HEK293 (cell line): Measurements from ENCODE around the gene PGP.

Source experiments
- CTCF ChIA-PET: fragments of 350-600 bp; formaldehyde crosslinking; extraction: SDS; loops from one replicate; lab custom pipeline; 2021; ENCODE audit warnings: antibody characterized with exemption; lab: Yijun Ruan, JAX
- POLR2A ChIA-PET: fragments of 300-600 bp; formaldehyde crosslinking; extraction: SDS; loops from one replicate; lab custom pipeline; 2020; ENCODE audit warnings: antibody characterized with exemption, inconsistent platforms; lab: Yijun Ruan, JAX
- H3K27ac ChIP-seq: fragments of 200-500 bp; sonication (Bioruptor generic); 2 replicates; pipeline ENCODE4 v1.5.1; 2014; ENCODE audit warnings: low read depth, low read length, control low read depth, inconsistent platforms; ENCODE audit errors: extremely low read depth
- H3K36me3 ChIP-seq, 2 experiments: fragments of 200-500 bp in 1 of 2; sonication (Bioruptor generic) in 1 of 2; 1 replicate in 1 of 2; 2 replicates in 1 of 2; pipeline ENCODE4 v1.5.1; 2014 to 2017; ENCODE audit warnings: inconsistent platforms in 2 of 2, low read length in 2 of 2; ENCODE audit not compliant: control insufficient read depth in 2 of 2, insufficient read depth in 1 of 2
- H3K4me1 ChIP-seq: fragments of 200-500 bp; sonication (Bioruptor generic); 2 replicates; pipeline ENCODE4 v1.5.1; 2014; ENCODE audit warnings: mild to moderate bottlenecking, low read length, inconsistent platforms; ENCODE audit not compliant: control insufficient read depth, insufficient read depth
- H3K4me3 ChIP-seq: 2 replicates; pipeline ENCODE4 v1.5.1; 2011; ENCODE audit warnings: low read depth, mild to moderate bottlenecking, control low read depth, low read length, moderate library complexity
- H3K9me3 ChIP-seq: fragments of 200-500 bp; sonication (Bioruptor generic); 2 replicates; pipeline ENCODE4 v1.5.1; 2014; ENCODE audit warnings: low read depth, low read length, inconsistent platforms; ENCODE audit not compliant: control insufficient read depth, insufficient read depth
- HOXD13 ChIP-seq: sonication (generic); formaldehyde crosslinking; IDR thresholded peaks from 2 replicates; pipeline ENCODE4 v1.8.0; 2022; ENCODE audit warnings: missing genetic modification reagents, borderline replicate concordance
- IKZF3 ChIP-seq: fragments of 450-650 bp; IDR thresholded peaks from 2 replicates; pipeline ENCODE4 v1.5.0; 2018; ENCODE audit warnings: missing biosample characterization, mild to moderate bottlenecking, missing genetic modification characterization, moderate library complexity
- INSM2 ChIP-seq: fragments of 450-650 bp; formaldehyde crosslinking; IDR thresholded peaks from 2 replicates; pipeline ENCODE4 v1.5.1; 2016; ENCODE audit warnings: missing biosample characterization, missing genetic modification characterization
- KLF1 ChIP-seq: fragments of 450-650 bp; formaldehyde crosslinking; IDR thresholded peaks from 2 replicates; pipeline ENCODE4 v1.5.1; 2016; ENCODE audit warnings: missing biosample characterization, missing genetic modification characterization
- KLF9 ChIP-seq: fragments of 450-650 bp; formaldehyde crosslinking; IDR thresholded peaks from 2 replicates; pipeline ENCODE4 v1.5.1; 2016; ENCODE audit warnings: missing biosample characterization, missing genetic modification characterization, low read depth
- MYNN ChIP-seq: fragments of 450-650 bp; formaldehyde crosslinking; IDR thresholded peaks from 2 replicates; pipeline ENCODE4 v1.5.1; 2016; ENCODE audit warnings: missing biosample characterization, missing genetic modification characterization, borderline replicate concordance
- SP2 ChIP-seq: fragments of 450-650 bp; formaldehyde crosslinking; IDR thresholded peaks from 2 replicates; pipeline ENCODE4 v1.5.1; 2016; ENCODE audit warnings: missing biosample characterization, missing genetic modification characterization
- ZBTB26 ChIP-seq: fragments of 450-650 bp; formaldehyde crosslinking; optimal IDR thresholded peaks from 2 replicates; pipeline ENCODE3; 2016; ENCODE audit warnings: missing biosample characterization, mild to moderate bottlenecking, missing genetic modification characterization
- ZNF10 ChIP-seq: fragments of 450-650 bp; formaldehyde crosslinking; IDR thresholded peaks from 2 replicates; pipeline ENCODE4 v1.5.1; 2017; ENCODE audit warnings: missing biosample characterization, missing genetic modification characterization
- ZNF184 ChIP-seq: fragments of 450-650 bp; IDR thresholded peaks from 2 replicates; pipeline ENCODE4 v1.5.1; 2018; ENCODE audit warnings: missing biosample characterization, mild to moderate bottlenecking, missing genetic modification characterization
- ZNF37A ChIP-seq: fragments of 450-650 bp; IDR thresholded peaks from 2 replicates; pipeline ENCODE4 v1.5.1; 2018; ENCODE audit warnings: missing biosample characterization, missing genetic modification characterization
- ZNF544 ChIP-seq: fragments of 450-650 bp; formaldehyde crosslinking; IDR thresholded peaks from 2 replicates; pipeline ENCODE4 v1.5.0; 2017; ENCODE audit warnings: missing biosample characterization, missing genetic modification characterization
- ZNF549 ChIP-seq: fragments of 450-650 bp; IDR thresholded peaks from 2 replicates; pipeline ENCODE4 v1.5.1; 2018; ENCODE audit warnings: missing biosample characterization, missing genetic modification characterization, mild to moderate bottlenecking, inconsistent platforms, moderate library complexity
- ZNF558 ChIP-seq: fragments of 450-650 bp; formaldehyde crosslinking; IDR thresholded peaks from 2 replicates; pipeline ENCODE4 v1.5.1; 2016; ENCODE audit warnings: missing biosample characterization, missing genetic modification characterization
- ZNF571 ChIP-seq: fragments of 450-650 bp; formaldehyde crosslinking; IDR thresholded peaks from 2 replicates; pipeline ENCODE4 v1.5.0; 2017; ENCODE audit warnings: missing biosample characterization, missing genetic modification characterization
- ZNF677 ChIP-seq: fragments of 450-650 bp; IDR thresholded peaks from 2 replicates; pipeline ENCODE4 v1.5.0; 2018; ENCODE audit warnings: missing biosample characterization, mild to moderate bottlenecking, missing genetic modification characterization, moderate library complexity
- ZNF776 ChIP-seq: fragments of 450-650 bp; formaldehyde crosslinking; IDR thresholded peaks from 2 replicates; pipeline ENCODE4 v1.5.0; 2017; ENCODE audit warnings: missing biosample characterization, missing genetic modification characterization, borderline replicate concordance
- ZNF777 ChIP-seq: fragments of 450-650 bp; formaldehyde crosslinking; IDR thresholded peaks from 2 replicates; pipeline ENCODE4 v1.5.1; 2017; ENCODE audit warnings: missing biosample characterization, missing genetic modification characterization, borderline replicate concordance
- ZNF792 ChIP-seq: fragments of 450-650 bp; formaldehyde crosslinking; IDR thresholded peaks from 2 replicates; pipeline ENCODE4 v1.5.1; 2016; ENCODE audit warnings: missing biosample characterization, missing genetic modification characterization
- ZSCAN16 ChIP-seq: fragments of 450-650 bp; formaldehyde crosslinking; IDR thresholded peaks from 2 replicates; pipeline ENCODE4 v1.5.1; 2016; ENCODE audit warnings: missing biosample characterization, missing genetic modification characterization
- TF ChIP-seq, protein P1 (sequence below): fragments of 450-650 bp; formaldehyde crosslinking; IDR thresholded peaks from 2 replicates; pipeline ENCODE4 v1.5.1; 2016; ENCODE audit warnings: missing biosample characterization, missing genetic modification characterization

PGP gene

DNA sequence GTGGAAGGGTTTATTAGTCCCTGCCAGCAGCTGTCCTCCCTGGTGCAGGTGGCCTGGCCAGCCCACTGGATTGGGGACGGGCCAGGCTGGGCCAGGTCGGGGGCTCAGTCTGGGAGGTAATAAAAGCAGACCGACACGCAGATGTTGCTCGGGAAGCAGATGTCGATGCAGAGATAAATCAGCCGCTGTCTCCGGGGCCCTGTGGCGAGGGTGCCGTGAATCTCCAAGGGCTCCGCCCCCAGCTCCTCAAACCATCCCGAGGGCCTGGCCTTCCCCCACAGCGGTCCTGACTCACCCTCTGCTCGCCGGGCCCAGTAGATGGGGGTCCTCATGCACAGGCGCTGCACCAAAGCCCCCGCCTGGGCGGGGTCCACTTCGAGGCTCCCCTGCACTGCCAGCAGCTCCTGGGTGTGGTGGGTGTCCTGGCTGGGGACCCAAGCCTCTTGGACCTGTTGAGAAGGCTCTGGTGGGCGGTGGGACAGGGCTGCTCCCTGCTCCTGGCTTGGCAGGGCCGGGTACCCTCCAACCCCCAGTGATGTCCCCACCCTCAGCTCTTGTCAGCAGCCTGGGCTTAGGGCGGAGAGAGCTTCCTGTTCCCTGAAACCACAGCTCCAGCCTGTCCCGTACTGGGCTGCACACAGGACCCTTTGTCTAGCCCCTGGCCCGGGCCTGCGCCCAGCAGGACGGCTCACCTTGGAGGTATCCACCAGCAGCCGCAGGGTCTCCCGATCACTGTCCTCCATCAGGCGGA is 5.2 kb downstream of the PGP start:
- TF ChIP-seq INSM2 (no peak), IKZF3 (tag by site-specific recombination) (no peak), ZNF549 (tag by site-specific recombination) (no peak), SP2 (tag by site-specific recombination) (0 out of 2 replicates have a peak, but pooled peaks have one; percentile 8), KLF9 (tag by site-specific recombination) (no peak), KLF1 (tag by site-specific recombination) (0 out of 2 replicates have a peak, but pooled peaks have one; percentile 14), ZNF544 (no peak), ZNF37A (tag by site-specific recombination) (no peak), MYNN (tag by site-specific recombination) (no peak), ZSCAN16 (tag by site-specific recombination) (no peak), ZNF184 (no peak), ZNF792 (tag by site-specific recombination) (no peak), ZNF777 (tag by site-specific recombination) (no peak), ZNF10 (tag by site-specific recombination) (no peak), HOXD13 (CRISPR knock-in tag) (no peak), ZNF558 (no peak), ZNF776 (tag by site-specific recombination) (no peak)
- TF ChIP-seq, protein P1, sequence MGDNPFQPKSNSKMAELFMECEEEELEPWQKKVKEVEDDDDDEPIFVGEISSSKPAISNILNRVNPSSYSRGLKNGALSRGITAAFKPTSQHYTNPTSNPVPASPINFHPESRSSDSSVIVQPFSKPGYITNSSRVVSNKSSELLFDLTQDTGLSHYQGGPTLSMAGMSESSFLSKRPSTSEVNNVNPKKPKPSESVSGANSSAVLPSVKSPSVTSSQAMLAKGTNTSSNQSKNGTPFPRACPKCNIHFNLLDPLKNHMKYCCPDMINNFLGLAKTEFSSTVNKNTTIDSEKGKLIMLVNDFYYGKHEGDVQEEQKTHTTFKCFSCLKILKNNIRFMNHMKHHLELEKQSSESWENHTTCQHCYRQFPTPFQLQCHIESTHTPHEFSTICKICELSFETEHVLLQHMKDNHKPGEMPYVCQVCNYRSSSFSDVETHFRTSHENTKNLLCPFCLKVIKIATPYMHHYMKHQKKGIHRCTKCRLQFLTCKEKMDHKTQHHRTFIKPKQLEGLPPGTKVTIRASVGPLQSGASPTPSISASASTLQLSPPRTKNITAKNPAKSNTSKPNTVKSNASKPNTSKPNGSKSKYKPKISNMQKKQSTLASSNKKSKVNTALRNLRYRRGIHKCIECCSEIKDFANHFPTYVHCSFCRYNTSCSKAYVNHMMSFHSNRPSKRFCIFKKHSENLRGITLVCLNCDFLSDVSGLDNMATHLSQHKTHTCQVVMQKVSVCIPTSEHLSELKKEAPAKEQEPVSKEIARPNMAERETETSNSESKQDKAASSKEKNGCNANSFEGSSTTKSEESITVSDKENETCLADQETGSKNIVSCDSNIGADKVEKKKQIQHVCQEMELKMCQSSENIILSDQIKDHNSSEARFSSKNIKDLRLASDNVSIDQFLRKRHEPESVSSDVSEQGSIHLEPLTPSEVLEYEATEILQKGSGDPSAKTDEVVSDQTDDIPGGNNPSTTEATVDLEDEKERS (tag by site-specific recombination), result no peak
- Histone ChIP-seq H3K36me3 (peaks cover 0 to 56% of the 10 kb centered on the region in 2 experiments; a peak in 1 of 3 replicates), H3K9me3 (no peaks in the 10 kb centered on the region), H3K27ac (no peak overlapping the region), H3K4me3 (no peak overlapping the region), H3K4me1 (no peaks in the 10 kb centered on the region)
- ChIA-PET POLR2A (interaction anchor here (0.5 to 1.7 kb wide), 6 partner anchors 13 to 55 kb away, joined by 4 to 7 read pairs (median 4); partner anchors contain the start of genes E4F1 and TRAF7), CTCF (interaction anchor here (0.6 kb wide), 1 partner anchor 45 kb away, joined by 5 read pairs; no protein-coding TSS in a partner anchor)

- no peaks in the 10 kb centered on the region for H3K9me3 ChIP-seq
- ChIA-PET POLR2A (interaction anchor here (0.5 to 1.7 kb wide), 5 partner anchors 14 to 54 kb away, joined by 4 to 7 read pairs (median 4); partner anchors contain the start of genes E4F1 and TRAF7), CTCF (interaction anchor here (0.7 kb wide), 1 partner anchor 84 kb away, joined by 3 read pairs; no protein-coding TSS in a partner anchor)
- peak; percentile 13 for TF ChIP-seq ZBTB26 (tag by site-specific recombination)
- no peak for TF ChIP-seq ZNF677 (tag by site-specific recombination)
- no peak for TF ChIP-seq ZNF571 (tag by site-specific recombination)
- H3K36me3 ChIP-seq, result peaks cover 0 to 56% of the 10 kb centered on the region in 2 experiments; a peak in 1 of 3 replicates
- H3K27ac ChIP-seq, result no peak overlapping the region
- H3K4me3 ChIP-seq, result no peak overlapping the region
- H3K4me1 ChIP-seq, result no peaks in the 10 kb centered on the region
Observed at GRCh38 chr16:2208772-2209171, 5.9 kb downstream of the PGP start.
